Measurements from ENCODE around the gene USP17L15.
"Not testable (repeated sequence)": the region's sequence is repeated elsewhere in the genome, so short reads cannot be mapped to it uniquely, and the experiment has no call there.

GRCh38 chr4:9219852-9220251 is 14.3 kb upstream of the USP17L15 start, which contains the start of gene USP17L12:
- not testable (repeated sequence) for TF ChIP-seq NR2C2 (IDR thresholded peaks at IDR 0.05; ENCODE audit: borderline replicate concordance, control insufficient read depth, insufficient read length, low read depth); STAT3 (IDR thresholded peaks at IDR 0.05; ENCODE audit: low read depth, low read length); POLR2A (IDR thresholded peaks at IDR 0.05; ENCODE audit: low read depth, low read length); MXI1 (IDR thresholded peaks at IDR 0.05; ENCODE audit: low read depth, low read length); EP300 (IDR thresholded peaks at IDR 0.05; ENCODE audit: borderline replicate concordance in 1 of 2, control insufficient read depth in 1 of 2, low read depth in 2 of 2, low read length in 2 of 2); POLR2AphosphoS2 (IDR thresholded peaks at IDR 0.05; ENCODE audit: low read depth, low read length)
- TF ChIP-seq, protein P1, sequence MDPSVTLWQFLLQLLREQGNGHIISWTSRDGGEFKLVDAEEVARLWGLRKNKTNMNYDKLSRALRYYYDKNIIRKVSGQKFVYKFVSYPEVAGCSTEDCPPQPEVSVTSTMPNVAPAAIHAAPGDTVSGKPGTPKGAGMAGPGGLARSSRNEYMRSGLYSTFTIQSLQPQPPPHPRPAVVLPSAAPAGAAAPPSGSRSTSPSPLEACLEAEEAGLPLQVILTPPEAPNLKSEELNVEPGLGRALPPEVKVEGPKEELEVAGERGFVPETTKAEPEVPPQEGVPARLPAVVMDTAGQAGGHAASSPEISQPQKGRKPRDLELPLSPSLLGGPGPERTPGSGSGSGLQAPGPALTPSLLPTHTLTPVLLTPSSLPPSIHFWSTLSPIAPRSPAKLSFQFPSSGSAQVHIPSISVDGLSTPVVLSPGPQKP (IDR thresholded peaks at IDR 0.05; ENCODE audit: low read depth, low read length), result not testable (repeated sequence)
- TF ChIP-seq, protein P2, sequence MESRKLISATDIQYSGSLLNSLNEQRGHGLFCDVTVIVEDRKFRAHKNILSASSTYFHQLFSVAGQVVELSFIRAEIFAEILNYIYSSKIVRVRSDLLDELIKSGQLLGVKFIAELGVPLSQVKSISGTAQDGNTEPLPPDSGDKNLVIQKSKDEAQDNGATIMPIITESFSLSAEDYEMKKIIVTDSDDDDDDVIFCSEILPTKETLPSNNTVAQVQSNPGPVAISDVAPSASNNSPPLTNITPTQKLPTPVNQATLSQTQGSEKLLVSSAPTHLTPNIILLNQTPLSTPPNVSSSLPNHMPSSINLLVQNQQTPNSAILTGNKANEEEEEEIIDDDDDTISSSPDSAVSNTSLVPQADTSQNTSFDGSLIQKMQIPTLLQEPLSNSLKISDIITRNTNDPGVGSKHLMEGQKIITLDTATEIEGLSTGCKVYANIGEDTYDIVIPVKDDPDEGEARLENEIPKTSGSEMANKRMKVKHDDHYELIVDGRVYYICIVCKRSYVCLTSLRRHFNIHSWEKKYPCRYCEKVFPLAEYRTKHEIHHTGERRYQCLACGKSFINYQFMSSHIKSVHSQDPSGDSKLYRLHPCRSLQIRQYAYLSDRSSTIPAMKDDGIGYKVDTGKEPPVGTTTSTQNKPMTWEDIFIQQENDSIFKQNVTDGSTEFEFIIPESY (IDR thresholded peaks at IDR 0.05), result not testable (repeated sequence)
